Measurements from ENCODE around the gene CC2D1B.
"Not testable (repeated sequence)": the region's sequence is repeated elsewhere in the genome, so short reads cannot be mapped to it uniquely, and the experiment has no call there.

Gene CC2D1B

GRCh38 chr1:52365746-52366516 lies at the start of gene CC2D1B:
CC2D1B (minus strand) TSS chr1:52366205; CDS start chr1:52364620, 1,585 bp downstream.
- DNase-seq: peak; percentile 96

- no peak for DNase-seq
Observed at GRCh38 chr1:52414942-52415341, 48.9 kb upstream of the CC2D1B start.

GRCh38 chr1:52413410-52413989 lies 47.5 kb upstream of the CC2D1B start:
- DNase-seq: no peak

GRCh38 chr1:52404975-52405338 lies 39.0 kb upstream of the CC2D1B start:
- DNase-seq: no peak

GRCh38 chr1:52404116-52404974 lies 38.3 kb upstream of the CC2D1B start, which contains the start of the genes ORC1 and PRPF38A:
ORC1 (minus strand) TSS chr1:52404423; CDS start chr1:52402223, 2,200 bp downstream.
PRPF38A (plus strand) TSS chr1:52404602; CDS start chr1:52404750, 148 bp downstream.
- DNase-seq: peak; percentile 92

GRCh38 chr1:52403566-52404115 lies 37.6 kb upstream of the CC2D1B start:
- peak; percentile 18 for DNase-seq

GRCh38 chr1:52402860-52403240 lies 36.8 kb upstream of the CC2D1B start:
- no peak for DNase-seq

GRCh38 chr1:52400131-52400530 lies 34.1 kb upstream of the CC2D1B start:
- DNase-seq: no peak

GRCh38 chr1:52399629-52400028 lies 33.6 kb upstream of the CC2D1B start:
- no peak for DNase-seq

GRCh38 chr1:52393174-52393573 lies 27.2 kb upstream of the CC2D1B start:
- DNase-seq: no peak

- DNase-seq: no peak
Observed at GRCh38 chr1:52386458-52386857, 20.5 kb upstream of the CC2D1B start.

- DNase-seq: no peak
Observed at GRCh38 chr1:52385376-52385775, 19.4 kb upstream of the CC2D1B start.

- DNase-seq: not testable (repeated sequence)
Observed at GRCh38 chr1:52369851-52370250, 3.8 kb upstream of the CC2D1B start.

- DNase-seq: peak; percentile 51
Observed at GRCh38 chr1:52368383-52369172, 2.6 kb upstream of the CC2D1B start.

GRCh38 chr1:52367272-52367671 lies 1.3 kb upstream of the CC2D1B start:
- no peak for DNase-seq

GRCh38 chr1:52366517-52366827 lies 467 bp upstream of the CC2D1B start:
- DNase-seq: no peak

- DNase-seq: no peak
Observed at GRCh38 chr1:52365071-52365745, 797 bp downstream of the CC2D1B start.

- DNase-seq: no peak
Observed at GRCh38 chr1:52364235-52364839, 1.7 kb downstream of the CC2D1B start.

- no peak for DNase-seq
Observed at GRCh38 chr1:52360595-52360968, 5.4 kb downstream of the CC2D1B start.

GRCh38 chr1:52359676-52360594 lies 6.1 kb downstream of the CC2D1B start:
- DNase-seq: no peak

Measured in NCI-H2081 treated with DMSO at 0.1 percent for 48 hours (cell line).